ENCODE data around the gene ZNF774. TPM values are rescaled to one million over a fixed set of nuclear protein-coding genes. Genes with fewer than 3 reads are reported as not detected.

Gene ZNF774
- total and polyA plus RNA-seq, 2 donors from 2014 or later, result 1.7 to 3.1 TPM

GRCh38 chr15:90316139-90316538 lies 35.9 kb upstream of the ZNF774 start:
- no peaks in the 10 kb centered on the region for H3K27me3 ChIP-seq (ENCODE audit: control insufficient read depth, insufficient read depth, low read length)
- FAIRE-seq (no peak), DNase-seq (no peak)
- peak overlapping the region in 1 of 2 donors; percentile 34 for H3K27ac ChIP-seq (ENCODE audit: low read depth in 2 of 2, low read length in 2 of 2)
- no peaks in the 10 kb centered on the region for H3K9me3 ChIP-seq (ENCODE audit: control insufficient read depth in 2 of 3, insufficient read depth in 1 of 3, low read length in 3 of 3)
- no peaks in the 10 kb centered on the region for H3K36me3 ChIP-seq (ENCODE audit: control insufficient read depth in 2 of 3, insufficient read depth in 3 of 3, low read length in 3 of 3)
- peaks cover 0 to 3% (median 0%) of the 10 kb centered on the region in 3 donors for H3K4me1 ChIP-seq (ENCODE audit: control insufficient read depth in 2 of 3, insufficient read depth in 2 of 3, low read depth in 1 of 3, low read length in 3 of 3)
- no peak overlapping the region for H3K4me3 ChIP-seq (ENCODE audit: low read length in 3 of 3)
- intact Hi-C loops (cut with DNase I), result no loop called here
- H3K9ac ChIP-seq (ENCODE audit: low read length in 3 of 3), result no peak overlapping the region
- no peak for TF ChIP-seq CTCF (IDR thresholded peaks at IDR 0.05; ENCODE audit: borderline replicate concordance, extremely low read depth, insufficient read depth)

GRCh38 chr15:90318591-90318990 lies 33.5 kb upstream of the ZNF774 start:
- H3K27ac ChIP-seq (ENCODE audit: low read depth in 2 of 2, low read length in 2 of 2), result no peak overlapping the region
- H3K9me3 ChIP-seq (ENCODE audit: control insufficient read depth in 2 of 3, insufficient read depth in 1 of 3, low read length in 3 of 3), result no peaks in the 10 kb centered on the region
- H3K27me3 ChIP-seq (ENCODE audit: control insufficient read depth, insufficient read depth, low read length), result no peaks in the 10 kb centered on the region
- H3K4me3 ChIP-seq (ENCODE audit: low read length in 3 of 3), result no peak overlapping the region
- peaks cover 0 to 3% (median 0%) of the 10 kb centered on the region in 3 donors for H3K4me1 ChIP-seq (ENCODE audit: control insufficient read depth in 2 of 3, insufficient read depth in 2 of 3, low read depth in 1 of 3, low read length in 3 of 3)
- intact Hi-C loops (cut with DNase I), result no loop called here
- H3K9ac ChIP-seq (ENCODE audit: low read length in 3 of 3), result no peak overlapping the region
- H3K36me3 ChIP-seq (ENCODE audit: control insufficient read depth in 2 of 3, insufficient read depth in 3 of 3, low read length in 3 of 3), result no peaks in the 10 kb centered on the region
- TF ChIP-seq CTCF (IDR thresholded peaks at IDR 0.05; ENCODE audit: borderline replicate concordance, extremely low read depth, insufficient read depth), result no peak
- FAIRE-seq (no peak), DNase-seq (no peak)

- FAIRE-seq, result no peak
- no peaks in the 10 kb centered on the region for H3K9me3 ChIP-seq (ENCODE audit: control insufficient read depth in 2 of 3, insufficient read depth in 1 of 3, low read length in 3 of 3)
- H3K36me3 ChIP-seq (ENCODE audit: control insufficient read depth in 2 of 3, insufficient read depth in 3 of 3, low read length in 3 of 3), result no peaks in the 10 kb centered on the region
- intact Hi-C loops (cut with DNase I), result loop anchor here (10.0 kb wide), 1 partner anchor 165 kb away; no protein-coding TSS in a partner anchor
- peaks cover 0 to 3% (median 0%) of the 10 kb centered on the region in 3 donors for H3K4me1 ChIP-seq (ENCODE audit: control insufficient read depth in 2 of 3, insufficient read depth in 2 of 3, low read depth in 1 of 3, low read length in 3 of 3)
- DNase-seq, result peak; percentile 90 to 97 (median 92)
- no peak overlapping the region for H3K9ac ChIP-seq (ENCODE audit: low read length in 3 of 3)
- TF ChIP-seq CTCF (IDR thresholded peaks at IDR 0.05; ENCODE audit: borderline replicate concordance, extremely low read depth, insufficient read depth), result peak; percentile 100
- H3K4me3 ChIP-seq (ENCODE audit: low read length in 3 of 3), result peak overlapping the region in 1 of 3 donors; percentile 19
- no peaks in the 10 kb centered on the region for H3K27me3 ChIP-seq (ENCODE audit: control insufficient read depth, insufficient read depth, low read length)
- no peak overlapping the region for H3K27ac ChIP-seq (ENCODE audit: low read depth in 2 of 2, low read length in 2 of 2)
Measured at GRCh38 chr15:90320062-90320884, 31.8 kb upstream of the ZNF774 start.

Data from kidney (tissue), 14 donors.